Measurements from ENCODE around the gene KIAA0513. TPM values are rescaled to one million over a fixed set of nuclear protein-coding genes. Genes with fewer than 3 reads are reported as not detected.

KIAA0513 gene
- total RNA-seq, 1 experiment from 2014 or later = 8.7 TPM

GRCh38 chr16:85134076-85134788 lies 106.6 kb downstream of the KIAA0513 start:
- CTCF ChIA-PET = interaction anchor here (0.6 kb wide), 1 partner anchor 23 kb away, joined by 3 read pairs; no protein-coding TSS in a partner anchor
- H3K36me3 ChIP-seq (ENCODE audit: control insufficient read depth, insufficient read depth, low read length) = no peaks in the 10 kb centered on the region
- DNase-seq (ENCODE audit: low read depth, low spot score) = no peak
- POLR2A ChIA-PET = no interaction called here
- intact Hi-C loops (cut with micrococcal nuclease; ENCODE audit: unreplicated experiment) = no loop called here
- no peak for TF ChIP-seq SIN3A (IDR thresholded peaks at IDR 0.05; ENCODE audit: borderline replicate concordance, insufficient read depth, low read depth, low read length)
- TF ChIP-seq, protein P1, sequence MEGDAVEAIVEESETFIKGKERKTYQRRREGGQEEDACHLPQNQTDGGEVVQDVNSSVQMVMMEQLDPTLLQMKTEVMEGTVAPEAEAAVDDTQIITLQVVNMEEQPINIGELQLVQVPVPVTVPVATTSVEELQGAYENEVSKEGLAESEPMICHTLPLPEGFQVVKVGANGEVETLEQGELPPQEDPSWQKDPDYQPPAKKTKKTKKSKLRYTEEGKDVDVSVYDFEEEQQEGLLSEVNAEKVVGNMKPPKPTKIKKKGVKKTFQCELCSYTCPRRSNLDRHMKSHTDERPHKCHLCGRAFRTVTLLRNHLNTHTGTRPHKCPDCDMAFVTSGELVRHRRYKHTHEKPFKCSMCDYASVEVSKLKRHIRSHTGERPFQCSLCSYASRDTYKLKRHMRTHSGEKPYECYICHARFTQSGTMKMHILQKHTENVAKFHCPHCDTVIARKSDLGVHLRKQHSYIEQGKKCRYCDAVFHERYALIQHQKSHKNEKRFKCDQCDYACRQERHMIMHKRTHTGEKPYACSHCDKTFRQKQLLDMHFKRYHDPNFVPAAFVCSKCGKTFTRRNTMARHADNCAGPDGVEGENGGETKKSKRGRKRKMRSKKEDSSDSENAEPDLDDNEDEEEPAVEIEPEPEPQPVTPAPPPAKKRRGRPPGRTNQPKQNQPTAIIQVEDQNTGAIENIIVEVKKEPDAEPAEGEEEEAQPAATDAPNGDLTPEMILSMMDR (IDR thresholded peaks at IDR 0.05) = no peak
- no peak overlapping the region for H3K4me3 ChIP-seq (ENCODE audit: low read depth in 2 of 2, low read length in 2 of 2)
- peaks cover 3% of the 10 kb centered on the region; the same call in 1 of the 2 replicates for H3K4me1 ChIP-seq (ENCODE audit: control insufficient read depth, insufficient read depth, low read length)
- no peaks in the 10 kb centered on the region for H3K27me3 ChIP-seq (ENCODE audit: control insufficient read depth, insufficient read depth, low read length)
- no peak overlapping the region for H3K27ac ChIP-seq (ENCODE audit: low read length)
- no TSS peak for BruUV-seq (replicated peaks)
- in situ Hi-C loops (cut with HindIII; ENCODE audit: low pct_unique_long_range_greater_than_20kb, low sequenced_read_pairs) = no loop called here
- no peak for ATAC-seq
- no peaks in the 10 kb centered on the region for H3K9me3 ChIP-seq (ENCODE audit: control insufficient read depth, insufficient read depth, low read depth, low read length)

GRCh38 chr16:85134789-85135142 lies 107.2 kb downstream of the KIAA0513 start:
- ATAC-seq (no peak), DNase-seq (ENCODE audit: low read depth, low spot score) (no peak)
- no peaks in the 10 kb centered on the region for H3K27me3 ChIP-seq (ENCODE audit: control insufficient read depth, insufficient read depth, low read length)
- ChIA-PET POLR2A (no interaction called here), CTCF (no interaction called here)
- no peaks in the 10 kb centered on the region for H3K36me3 ChIP-seq (ENCODE audit: control insufficient read depth, insufficient read depth, low read length)
- H3K27ac ChIP-seq (ENCODE audit: low read length) = no peak overlapping the region
- no peaks in the 10 kb centered on the region for H3K9me3 ChIP-seq (ENCODE audit: control insufficient read depth, insufficient read depth, low read depth, low read length)
- TF ChIP-seq REST (IDR thresholded peaks at IDR 0.05; ENCODE audit: insufficient read depth in 1 of 2, low read depth in 2 of 2, low read length in 1 of 2) (no peak), SIN3A (IDR thresholded peaks at IDR 0.05; ENCODE audit: borderline replicate concordance, insufficient read depth, low read depth, low read length) (no peak), POLR2AphosphoS5 (IDR thresholded peaks at IDR 0.05; ENCODE audit: low read depth, low read length) (no peak), TCF7L2 (IDR thresholded peaks at IDR 0.05; ENCODE audit: low read depth, low read length) (no peak)
- TF ChIP-seq, protein P1 (IDR thresholded peaks at IDR 0.05) = no peak
- H3K4me1 ChIP-seq (ENCODE audit: control insufficient read depth, insufficient read depth, low read length) = peaks cover 3% of the 10 kb centered on the region; the same call in 1 of the 2 replicates
- in situ Hi-C loops (cut with HindIII; ENCODE audit: low pct_unique_long_range_greater_than_20kb, low sequenced_read_pairs) = no loop called here
- BruUV-seq (replicated peaks) = no TSS peak
- intact Hi-C loops (cut with micrococcal nuclease; ENCODE audit: unreplicated experiment) = no loop called here
- H3K4me3 ChIP-seq (ENCODE audit: low read depth in 2 of 2, low read length in 2 of 2) = no peak overlapping the region
